ENCODE results near the gene VSIG10L2.
"Not testable (repeated sequence)": the region's sequence is repeated elsewhere in the genome, so short reads cannot be mapped to it uniquely, and the experiment has no call there.

The VSIG10L2 gene

GRCh38 chr11:125971618-125972017 lies 25.8 kb downstream of the VSIG10L2 start:
- DNase-seq = no peak

- DNase-seq = no peak
Measured at GRCh38 chr11:125974284-125974683, 28.4 kb downstream of the VSIG10L2 start.

DNA sequence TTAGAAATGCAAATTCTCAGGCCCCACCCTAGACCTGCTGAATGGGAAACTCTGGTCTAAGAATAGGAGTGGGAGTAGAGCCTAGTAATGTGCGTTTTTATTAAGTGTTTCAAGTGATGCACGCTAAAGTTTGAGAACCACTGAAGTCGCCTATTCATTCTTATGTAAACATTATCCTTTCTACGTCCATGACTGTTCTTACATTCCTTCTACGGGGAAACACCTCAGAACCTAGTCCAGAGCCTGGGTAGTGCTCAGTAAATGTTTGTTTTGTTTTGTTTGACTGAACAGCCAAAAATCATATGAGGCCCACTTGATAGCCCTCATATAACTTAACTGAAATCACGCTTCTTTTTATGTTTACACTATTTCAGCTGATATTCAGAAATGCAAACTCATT lies 29.8 kb downstream of the VSIG10L2 start:
- DNase-seq = no peak

DNA sequence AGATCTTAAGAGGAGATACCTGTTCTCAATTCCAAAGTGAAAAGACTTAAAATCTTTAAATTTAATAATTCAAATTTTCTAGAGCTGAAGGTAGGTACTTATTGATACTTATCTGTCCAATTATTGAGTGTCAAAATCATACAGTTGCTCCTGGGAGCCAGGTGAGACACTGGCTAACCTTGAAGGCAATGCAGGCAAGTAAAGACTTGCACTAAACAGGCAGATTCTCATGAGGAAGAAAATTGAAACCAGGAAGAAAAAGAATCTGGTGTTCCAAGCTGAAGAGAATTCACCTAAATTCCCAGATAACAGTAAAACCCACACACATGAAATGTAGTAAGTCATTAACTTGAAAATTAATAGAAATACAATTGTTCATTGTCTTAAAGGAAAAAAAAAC lies 30.3 kb downstream of the VSIG10L2 start:
- no peak for DNase-seq

- no peak for DNase-seq
Measured at GRCh38 chr11:125977333-125977732, 31.5 kb downstream of the VSIG10L2 start.

DNA sequence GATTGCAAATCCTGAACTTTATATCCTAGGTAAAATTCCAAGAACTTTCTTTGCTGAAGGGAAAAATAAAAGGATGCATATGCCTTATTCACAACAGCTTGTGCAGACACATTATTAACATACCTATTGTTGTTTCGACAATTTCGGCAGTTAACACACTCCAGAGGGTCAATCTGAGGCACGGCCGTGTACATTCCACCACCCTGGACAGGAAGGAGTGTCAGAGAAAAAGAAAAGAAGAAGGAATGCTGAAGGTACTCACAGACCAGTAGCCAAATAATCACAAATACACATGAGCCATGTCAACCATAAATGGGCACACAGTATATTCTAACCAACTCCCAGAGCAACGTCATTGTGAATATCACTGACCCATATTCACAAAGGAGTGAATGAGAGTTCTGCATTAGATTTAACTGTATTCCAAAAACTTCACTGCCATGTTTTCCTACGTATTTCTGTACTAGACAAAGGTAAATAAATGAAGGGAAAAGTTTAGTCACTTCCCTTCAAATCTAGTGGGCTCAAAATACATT lies 32.4 kb downstream of the VSIG10L2 start:
- DNase-seq = no peak

DNA sequence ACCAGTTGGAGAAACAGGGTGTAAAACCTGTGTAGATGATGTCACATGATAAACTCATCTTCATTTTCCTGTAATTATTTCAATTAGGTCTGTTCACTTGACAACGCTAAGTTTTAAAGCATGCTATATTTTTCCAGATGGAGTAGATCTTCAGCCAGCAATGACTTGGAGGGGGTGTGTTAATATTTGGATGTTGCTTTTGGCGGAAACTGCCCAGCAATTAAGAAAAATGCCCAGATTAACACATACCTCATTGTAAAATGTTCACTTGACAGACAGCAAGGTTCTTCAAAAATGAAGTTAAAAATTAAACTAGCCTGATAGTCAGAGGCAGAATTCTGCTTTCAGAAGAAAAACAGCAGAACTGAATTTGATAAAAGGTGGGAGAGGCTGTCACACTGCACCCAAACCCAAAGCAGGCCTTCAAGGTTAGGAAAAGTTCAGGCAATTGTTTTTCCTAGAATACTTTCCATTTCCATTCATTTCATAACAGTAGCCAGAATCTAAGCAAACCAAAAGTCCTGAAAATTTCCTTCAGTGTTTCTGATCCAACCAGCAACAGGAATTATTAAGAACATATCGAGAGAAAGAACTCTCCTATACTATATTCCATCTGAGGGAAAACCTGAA lies 33.0 kb downstream of the VSIG10L2 start:
- no peak for DNase-seq

GRCh38 chr11:125979511-125979910 lies 33.7 kb downstream of the VSIG10L2 start:
- no peak for DNase-seq

GRCh38 chr11:125980436-125980835 lies 34.6 kb downstream of the VSIG10L2 start:
- no peak for DNase-seq

GRCh38 chr11:125982348-125982730 lies 36.5 kb downstream of the VSIG10L2 start:
- DNase-seq = no peak

DNA sequence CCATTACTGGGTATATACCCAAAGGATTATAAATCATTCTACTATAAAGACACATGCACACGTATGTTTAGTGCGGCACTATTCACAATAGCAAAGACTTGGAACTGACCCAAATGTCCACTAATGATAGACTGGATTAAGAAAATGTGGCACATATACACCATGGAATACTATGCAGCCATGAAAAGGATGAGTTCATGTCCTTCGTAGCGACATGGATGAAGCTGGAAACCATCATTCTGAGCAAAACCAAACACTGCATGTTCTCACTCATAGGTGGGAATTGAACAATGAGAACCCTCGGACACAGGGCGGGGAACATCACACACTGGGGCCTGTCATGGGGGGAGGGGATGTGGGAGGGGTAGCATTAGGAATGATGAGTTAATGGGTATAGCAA lies 40.1 kb downstream of the VSIG10L2 start:
- DNase-seq = not testable (repeated sequence)

DNA sequence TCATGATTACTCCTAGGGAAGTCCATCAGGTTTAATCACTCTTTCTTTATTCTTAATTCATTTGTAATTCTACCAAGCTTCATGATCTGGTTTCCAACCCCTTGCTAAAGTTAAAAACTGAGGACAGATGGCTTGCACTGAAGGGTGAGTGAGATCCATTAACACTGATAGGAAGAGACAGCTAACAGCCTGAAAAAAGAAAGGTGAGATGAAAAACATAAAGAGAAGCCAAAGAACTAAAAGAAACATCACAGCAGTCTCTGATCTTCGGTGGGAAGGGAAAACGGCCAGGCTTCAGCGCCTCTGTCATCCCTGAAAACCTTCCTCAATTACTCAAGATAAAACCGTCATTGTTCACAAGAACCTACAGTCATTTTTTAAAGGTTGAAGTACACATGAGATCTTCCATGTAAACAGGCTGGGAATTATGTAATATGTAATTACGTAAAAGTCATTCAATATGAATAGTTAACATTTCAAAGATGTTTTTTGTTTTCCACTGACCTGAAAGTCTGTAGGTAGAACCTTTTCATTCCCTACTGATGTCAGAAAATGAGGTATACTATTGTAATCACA lies 41.3 kb downstream of the VSIG10L2 start:
- DNase-seq = peak; percentile 25

DNA sequence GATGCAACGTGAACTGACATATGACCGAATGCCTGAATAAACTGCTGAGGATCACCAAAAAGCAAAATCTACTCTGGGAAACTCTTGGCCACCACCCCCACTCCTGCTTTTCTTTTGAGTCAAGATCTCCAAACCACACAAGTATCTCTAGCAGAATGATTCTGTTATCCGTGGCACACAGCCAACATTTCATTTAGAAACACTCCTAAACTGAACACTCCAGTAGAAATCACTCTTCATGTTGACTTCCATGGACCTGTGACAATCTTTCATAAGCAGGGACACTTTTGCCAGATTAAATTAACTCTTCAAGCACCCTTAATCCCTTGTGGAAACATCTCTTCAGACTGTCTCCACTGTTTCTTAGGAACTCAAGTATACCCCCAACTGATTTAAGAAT lies 44.4 kb downstream of the VSIG10L2 start:
- DNase-seq = peak; percentile 7

GRCh38 chr11:125992893-125993292 lies 47.0 kb downstream of the VSIG10L2 start:
- no peak for DNase-seq

- DNase-seq = no peak
Measured at GRCh38 chr11:125994509-125994908, 48.7 kb downstream of the VSIG10L2 start.

DNA sequence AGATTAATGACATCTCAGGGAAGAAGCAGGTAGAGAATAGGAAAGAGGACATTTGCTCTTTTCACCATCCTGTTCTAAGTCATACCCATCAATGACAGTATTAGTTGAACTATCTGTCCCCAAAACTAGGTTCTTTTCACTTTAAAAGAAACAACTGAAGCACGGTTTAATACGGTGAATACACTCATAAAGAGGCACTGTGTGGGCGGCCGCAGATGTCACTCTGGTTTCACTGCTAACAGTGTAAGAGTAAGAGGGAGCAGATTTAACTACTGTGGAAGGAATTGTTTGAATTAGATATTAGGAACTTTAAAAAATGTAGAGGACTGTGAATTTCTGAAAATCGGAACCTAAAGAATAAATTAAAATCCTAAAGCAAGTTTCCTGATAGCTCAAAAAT lies 49.5 kb downstream of the VSIG10L2 start:
- no peak for DNase-seq

GRCh38 chr11:125998267-125998666 lies 52.4 kb downstream of the VSIG10L2 start:
- no peak for DNase-seq

DNA sequence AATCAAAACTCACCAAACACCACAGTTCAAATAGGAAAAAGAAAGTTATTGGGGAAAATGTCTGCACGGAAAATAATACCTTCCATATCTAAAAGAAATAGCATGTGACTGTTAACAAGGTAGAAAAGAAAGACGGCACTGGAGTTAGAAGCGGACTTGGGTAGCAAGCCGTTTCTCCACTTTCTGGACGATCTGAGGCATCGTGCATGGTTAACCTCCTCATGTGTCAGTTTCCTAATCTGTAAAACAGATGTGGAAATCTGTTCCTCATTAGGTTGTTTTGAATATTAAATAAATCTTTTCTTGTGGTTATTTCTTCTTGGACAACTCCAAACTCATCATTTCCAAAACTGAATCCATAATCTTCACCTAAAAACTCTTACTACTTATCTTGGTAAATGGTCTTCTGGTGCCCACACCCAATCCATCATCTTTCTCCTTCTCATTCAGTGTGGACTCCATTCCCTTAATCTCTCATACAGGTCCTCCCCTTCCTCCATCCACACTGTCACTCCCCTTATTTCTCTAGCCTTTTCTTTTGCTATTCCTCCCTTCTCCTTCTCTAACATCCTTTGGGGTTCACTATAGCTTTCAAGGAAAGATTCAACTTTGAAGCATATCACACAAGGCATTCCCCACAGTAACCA lies 53.5 kb downstream of the VSIG10L2 start:
- DNase-seq = no peak

- no peak for DNase-seq
Measured at GRCh38 chr11:126002181-126002580, 56.3 kb downstream of the VSIG10L2 start.
